HepG2 (cell line): Measurements from ENCODE around the gene WDR59. TPM values are rescaled to one million over a fixed set of nuclear protein-coding genes. Genes with fewer than 3 reads are reported as not detected.

Source experiments
- ATAC-seq: fragments of 200-7000 bp; cut with Tn5 transposase; 3 replicates; pipeline ENCODE4 v1.9.1; 2020; ENCODE audit warnings: mild to moderate bottlenecking, moderate library complexity
- BruUV-seq: library from RNA; stranded (reverse); fragments of 400-500 nt; replicated peaks from 2 replicates; lab custom pipeline; 2021; lab: Mats Ljungman, UMichigan
- CTCF ChIA-PET: fragments of 300-600 bp; formaldehyde crosslinking; extraction: SDS; loops from one replicate; lab custom pipeline; 2021; ENCODE audit warnings: low total read pairs, inconsistent platforms, low intra/inter-chr PET ratio; lab: Yijun Ruan, JAX
- POLR2A ChIA-PET: fragments of 350-600 bp; sonication (Branson Sonifier 250); formaldehyde crosslinking; loops from one replicate; lab custom pipeline; 2020; ENCODE audit warnings: antibody characterized with exemption, inconsistent platforms; lab: Yijun Ruan, JAX
- DNase-seq: peaks from one replicate; pipeline ENCODE4 v3.0.0-alpha.2; 2015; ENCODE audit warnings: low spot score
- FAIRE-seq: peaks from 3 replicates; lab custom pipeline; 2011; peaks lifted over from hg19 to GRCh38; lab: Jason Lieb, UNC
- H2AFZ ChIP-seq: one replicate; pipeline ENCODE4 v1.6.1; 2011; ENCODE audit warnings: low read length, inconsistent platforms
- H3K27ac ChIP-seq: fragments of 300-600 bp; 3 replicates; pipeline ENCODE4 v1.8.0; 2011; ENCODE audit warnings: mixed run types, mild to moderate bottlenecking, mixed read lengths, low read length, inconsistent platforms; ENCODE audit not compliant: insufficient read depth; ENCODE audit errors: extremely low read length
- H3K27me3 ChIP-seq, 2 experiments: fragments of 200-600 bp in 1 of 2; 2 replicates in 1 of 2; 3 replicates in 1 of 2; pipeline versions ENCODE4 v1.6.0 to v1.8.0; 2011; ENCODE audit warnings: low read length in 2 of 2, mild to moderate bottlenecking in 2 of 2, moderate library complexity in 2 of 2, inconsistent platforms in 1 of 2; ENCODE audit not compliant: insufficient read depth in 2 of 2, control insufficient read depth in 1 of 2
- H3K36me3 ChIP-seq, 2 experiments: fragments of 200-600 bp in 1 of 2; replicated peaks in 1 of 2; 2 replicates in 1 of 2; 3 replicates in 1 of 2; pipeline versions ENCODE4 v1.5.1 to v1.8.0; 2011; ENCODE audit warnings: low read length in 2 of 2, inconsistent platforms in 1 of 2; ENCODE audit not compliant: insufficient read depth in 2 of 2, control insufficient read depth in 1 of 2
- H3K4me1 ChIP-seq: 2 replicates; pipeline ENCODE4 v1.5.1; 2012; ENCODE audit warnings: low read length, inconsistent platforms; ENCODE audit not compliant: insufficient read depth
- H3K4me2 ChIP-seq: 2 replicates; pipeline ENCODE4 v1.6.0; 2011; ENCODE audit warnings: low read depth, low read length, inconsistent platforms
- H3K4me3 ChIP-seq, 3 experiments: fragments of 200-600 bp in 1 of 3; sonication (generic), shearing (Covaris generic) in 1 of 3; replicated peaks in 1 of 3; 2 replicates each; pipeline ENCODE4 v1.5.1; 2011 to 2016; ENCODE audit warnings: low read length in 3 of 3, inconsistent platforms in 2 of 3, low read depth in 2 of 3, mild to moderate bottlenecking in 2 of 3, control low read depth in 1 of 3, mixed read lengths in 1 of 3; ENCODE audit not compliant: insufficient read depth in 1 of 3
- H3K79me2 ChIP-seq: one replicate; pipeline ENCODE4 v1.6.1; 2011; ENCODE audit warnings: low read length, inconsistent platforms; ENCODE audit not compliant: insufficient read depth
- H3K9ac ChIP-seq: 2 replicates; pipeline ENCODE4 v1.6.0; 2011; ENCODE audit warnings: mild to moderate bottlenecking, low read depth, low read length, inconsistent platforms; ENCODE audit not compliant: insufficient read depth
- H3K9me3 ChIP-seq: 2 replicates; pipeline ENCODE4 v1.5.1; 2012; ENCODE audit warnings: mild to moderate bottlenecking, low read length
- H4K20me1 ChIP-seq: 2 replicates; pipeline ENCODE4 v1.6.0; 2011; ENCODE audit warnings: inconsistent platforms, mild to moderate bottlenecking, low read length, moderate library complexity; ENCODE audit not compliant: insufficient read depth
- NCOA2 ChIP-seq: sonication (generic); formaldehyde crosslinking; IDR thresholded peaks from 2 replicates; pipeline ENCODE4 v1.8.0; 2022; ENCODE audit warnings: inconsistent platforms
- NCOR1 ChIP-seq: fragments of 200-600 bp; sonication (generic); IDR thresholded peaks from 2 replicates; pipeline ENCODE4 v1.7.0; 2017; ENCODE audit warnings: antibody characterized with exemption, low read length, borderline replicate concordance
- PCBP1 ChIP-seq: fragments of 200-400 bp; formaldehyde crosslinking; IDR thresholded peaks from 2 replicates; pipeline ENCODE4 v1.6.1; 2017; ENCODE audit warnings: mild to moderate bottlenecking, low read depth, low read length, borderline replicate concordance
- RAD21 ChIP-seq: fragments of 450-650 bp; formaldehyde crosslinking; IDR thresholded peaks from 2 replicates; pipeline ENCODE4 v1.5.0; 2020; ENCODE audit warnings: mild to moderate bottlenecking
- REPIN1 ChIP-seq: sonication (generic); formaldehyde crosslinking; IDR thresholded peaks from 2 replicates; pipeline ENCODE4 v1.8.0; 2022; ENCODE audit warnings: missing genetic modification reagents, low read depth, mild to moderate bottlenecking, borderline replicate concordance
- RXRA ChIP-seq: sonication (generic); formaldehyde crosslinking; IDR thresholded peaks from 2 replicates; pipeline ENCODE4 v1.5.1; 2020; ENCODE audit warnings: missing genetic modification reagents
- SKIL ChIP-seq: sonication (generic); formaldehyde crosslinking; IDR thresholded peaks from 2 replicates; pipeline ENCODE4 v1.8.0; 2022; ENCODE audit warnings: missing genetic modification reagents, mild to moderate bottlenecking, moderate library complexity, borderline replicate concordance
- SRY ChIP-seq: sonication (generic); formaldehyde crosslinking; IDR thresholded peaks from 2 replicates; pipeline ENCODE4 v1.8.0; 2022; ENCODE audit warnings: mild to moderate bottlenecking, missing genetic modification reagents
- ZNF460 ChIP-seq: sonication (generic); formaldehyde crosslinking; IDR thresholded peaks from 2 replicates; pipeline ENCODE4 v1.5.1; 2020; ENCODE audit warnings: missing genetic modification reagents, mild to moderate bottlenecking, borderline replicate concordance
- ZNF543 ChIP-seq: sonication (generic); formaldehyde crosslinking; IDR thresholded peaks from 2 replicates; pipeline ENCODE4 v1.4.0; 2020; ENCODE audit warnings: mild to moderate bottlenecking, missing genetic modification reagents
- ZNF609 ChIP-seq: sonication (generic); formaldehyde crosslinking; IDR thresholded peaks from 2 replicates; pipeline ENCODE4 v1.4.0; 2020; ENCODE audit warnings: mild to moderate bottlenecking, missing genetic modification reagents, borderline replicate concordance
- ZNF619 ChIP-seq: sonication (generic); formaldehyde crosslinking; IDR thresholded peaks from 2 replicates; pipeline ENCODE4 v1.4.0; 2020; ENCODE audit warnings: mild to moderate bottlenecking, missing genetic modification reagents
- ZNF644 ChIP-seq: IDR thresholded peaks from 2 replicates; pipeline ENCODE4 v1.6.1; 2016; ENCODE audit warnings: low read depth
- ZNF850 ChIP-seq: sonication (generic); formaldehyde crosslinking; conservative IDR thresholded peaks from 2 replicates; pipeline ENCODE4 v1.9.0; 2021; ENCODE audit warnings: mild to moderate bottlenecking, missing genetic modification reagents
- ZSCAN9 ChIP-seq: IDR thresholded peaks from 2 replicates; pipeline ENCODE4 v1.6.1; 2016; ENCODE audit warnings: borderline replicate concordance
- WGBS: methylation state at CpG from one replicate; pipeline ENCODE4 v1.1.6; 2017; ENCODE audit warnings: low lambda C conversion rate; 5-methylcytosine and 5-hydroxymethylcytosine counted together
- in situ Hi-C: cut with HindIII; loops from 2 replicates; pipeline ENCODE4 v1.10.0; 2017; ENCODE audit warnings: low pct_unique_long_range_greater_than_20kb; ENCODE audit not compliant: extremely low pct_ligation_motif_present
- intact Hi-C: fragments of 100-400 bp; cut with micrococcal nuclease; formaldehyde crosslinking; loops from one replicate; pipeline ENCODE4 v1.10.0; 2022; ENCODE audit not compliant: unreplicated experiment
- polyA plus RNA-seq, 8 experiments: library from polyadenylated mRNA; depleted of rRNA in 3 of 8; stranded (reverse) in 7 of 8; unstranded in 1 of 8; fragments of >200 nt; fragmentation: Illumina TruSeq in 4 of 8; extraction: Trizol in 4 of 8; gene quantifications; 2 replicates each; pipeline versions ENCODE4 v1.2.1 to v1.2.3, GENCODE V29; 2011 to 2016; ENCODE audit warnings: low read depth in 4 of 8, missing spikeins in 1 of 8, mixed read lengths in 1 of 8; ENCODE audit not compliant: insufficient read depth in 1 of 8
- total RNA-seq, 5 experiments: library from RNA; depleted of rRNA; stranded (reverse); fragments of >200 nt; fragmentation: Illumina TruSeq; extraction: Trizol; gene quantifications; 2 replicates each; pipeline ENCODE4 v1.2.3, GENCODE V29; 2016; ENCODE audit warnings: low read depth in 1 of 5

Gene WDR59
- total and polyA plus RNA-seq, 2 of the 13 experiments (the other 11 are each of a cell fraction or from before 2014, with no cell fraction given), result 65.2 to 306 TPM

- Histone ChIP-seq H3K79me2 (no peaks in the 10 kb centered on the region), H3K4me3 (peak overlapping the region; percentile 53 to 66 (median 61)), H2AFZ (no peak overlapping the region), H4K20me1 (no peaks in the 10 kb centered on the region), H3K9me3 (no peaks in the 10 kb centered on the region), H3K27ac (peak overlapping the region; percentile 98), H3K9ac (peak overlapping the region; percentile 86), H3K27me3 (no peaks in the 10 kb centered on the region), H3K36me3 (no peaks in the 10 kb centered on the region), H3K4me1 (peaks cover 98% of the 10 kb centered on the region), H3K4me2 (peak overlapping the region; percentile 98)
- FAIRE-seq, result peak; percentile 95
- intact Hi-C loops, result loop anchor here (2.0 kb wide), 1 partner anchor 79 kb away; no protein-coding TSS in a partner anchor
- POLR2A ChIA-PET, result interaction anchor here (0.6 to 2.8 kb wide), 20 partner anchors 9 to 138 kb away, joined by 3 to 27 read pairs (median 6); partner anchors contain the start of gene LDHD
- under 1% methylated on average over 13 of the region's 13 CpGs for WGBS
- peak; percentile 93 for ATAC-seq
- DNase-seq, result peak; percentile 100
- BruUV-seq, result TSS peak; percentile 97
- CTCF ChIA-PET, result no interaction called here
- in situ Hi-C loops, result loop anchor here (10.0 kb wide), 1 partner anchor 113 kb away; no protein-coding TSS in a partner anchor
- peak; percentile 96 for TF ChIP-seq NCOR1
- TF ChIP-seq RAD21, result 0 out of 2 replicates have a peak, but pooled peaks have one; percentile 19
- peak; percentile 71 for TF ChIP-seq RXRA (CRISPR knock-in tag)
- peak; percentile 52; the same call in 1 of the 2 replicates for TF ChIP-seq ZNF543 (CRISPR knock-in tag)
- TF ChIP-seq ZNF619 (CRISPR knock-in tag), result no peak
- peak; percentile 89 for TF ChIP-seq ZNF609 (CRISPR knock-in tag)
- TF ChIP-seq ZNF850 (CRISPR knock-in tag), result no peak
- no peak for TF ChIP-seq ZNF460 (CRISPR knock-in tag)
- peak; percentile 54; the same call in 1 of the 2 replicates for TF ChIP-seq REPIN1
- no peak; the same call in 1 of the 2 replicates for TF ChIP-seq SKIL (CRISPR knock-in tag)
- TF ChIP-seq ZSCAN9, result peak; percentile 90
- TF ChIP-seq PCBP1, result no peak
- TF ChIP-seq ZNF644 (CRISPR knock-in tag), result 0 out of 2 replicates have a peak, but pooled peaks have one; percentile 52
- no peak; the same call in 1 of the 2 replicates for TF ChIP-seq SRY (CRISPR knock-in tag)
- peak; percentile 96 for TF ChIP-seq NCOA2 (CRISPR knock-in tag)
These were observed 6.9 kb upstream of the WDR59 start for GRCh38 chr16:74991593-74992403.
